Activated T-cell treated with anti-CD3 and anti-CD28 coated beads, Interleukin-2, amount 50 U/mL, for 72 hours (primary cell): ENCODE measurements around the gene GNAO1. TPM values are rescaled to one million over a fixed set of nuclear protein-coding genes. Genes with fewer than 3 reads are reported as not detected.

Experiments
- ATAC-seq, 2 donors: fragments of 150-1000 bp; cut with Tn5 transposase; replicated peaks in 1 of 2; 2 replicates each; pipeline ENCODE4 v1.10.0; 2021; ENCODE audit warnings: moderate library complexity in 2 of 2, mild to moderate bottlenecking in 1 of 2
- DNase-seq, 2 donors: peaks; one replicate each; pipeline ENCODE4 v3.0.0; 2021 to 2022; ENCODE audit warnings: mixed read lengths in 1 of 2
- H3K27ac Mint-ChIP-seq: one replicate; pipeline ENCODE4 v1.8.0; 2022; ENCODE audit warnings: mild to moderate bottlenecking, moderate library complexity, mixed read lengths
- H3K27me3 Mint-ChIP-seq: one replicate; pipeline ENCODE4 v1.8.0; 2022; ENCODE audit warnings: low read depth, mixed read lengths
- H3K36me3 Mint-ChIP-seq, 2 donors: one replicate each; pipeline ENCODE4 v1.8.0; 2022; ENCODE audit warnings: mixed read lengths in 2 of 2, mild to moderate bottlenecking in 1 of 2; ENCODE audit not compliant: insufficient read depth in 2 of 2
- H3K4me1 Mint-ChIP-seq: one replicate; pipeline ENCODE4 v1.8.0; 2022; ENCODE audit warnings: low read depth, mixed read lengths
- H3K4me3 Mint-ChIP-seq, 2 donors: one replicate each; pipeline ENCODE4 v1.8.0; 2022; ENCODE audit warnings: mild to moderate bottlenecking in 2 of 2, mixed read lengths in 2 of 2, moderate library complexity in 2 of 2
- H3K9me3 Mint-ChIP-seq, 2 donors: one replicate each; pipeline ENCODE4 v1.8.0; 2022; ENCODE audit warnings: mixed read lengths in 2 of 2
- total RNA-seq, 2 donors: library from RNA; stranded (reverse); gene quantifications; one replicate each; pipeline ENCODE4 v1.2.3, GENCODE V29; 2022

GNAO1 gene
- total RNA-seq, 2 donors from 2014 or later, result 12.2 to 21.0 TPM

DNA sequence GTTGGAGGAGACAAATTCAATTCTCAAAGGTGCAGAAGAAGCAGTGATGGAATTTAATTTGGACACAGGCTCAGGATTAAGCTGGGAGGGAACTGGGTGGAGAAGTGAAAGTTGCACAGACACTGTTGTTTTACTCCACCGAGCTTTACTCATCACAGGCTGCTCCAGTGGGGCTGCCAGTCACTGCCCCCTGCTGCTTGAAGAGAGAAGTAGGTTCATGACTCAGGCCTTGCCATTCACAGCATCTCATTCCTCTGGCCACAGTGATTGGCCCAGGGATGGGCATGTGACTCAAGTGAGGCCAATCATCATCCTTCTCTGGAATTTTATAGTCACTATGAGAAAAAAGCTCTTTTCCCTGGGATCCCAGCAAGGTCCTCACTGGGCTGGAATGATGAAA lies 11.8 kb downstream of the GNAO1 start:
- ATAC-seq, result peak; percentile 70 to 73
- no peaks in the 10 kb centered on the region for H3K9me3 Mint-ChIP-seq

DNA sequence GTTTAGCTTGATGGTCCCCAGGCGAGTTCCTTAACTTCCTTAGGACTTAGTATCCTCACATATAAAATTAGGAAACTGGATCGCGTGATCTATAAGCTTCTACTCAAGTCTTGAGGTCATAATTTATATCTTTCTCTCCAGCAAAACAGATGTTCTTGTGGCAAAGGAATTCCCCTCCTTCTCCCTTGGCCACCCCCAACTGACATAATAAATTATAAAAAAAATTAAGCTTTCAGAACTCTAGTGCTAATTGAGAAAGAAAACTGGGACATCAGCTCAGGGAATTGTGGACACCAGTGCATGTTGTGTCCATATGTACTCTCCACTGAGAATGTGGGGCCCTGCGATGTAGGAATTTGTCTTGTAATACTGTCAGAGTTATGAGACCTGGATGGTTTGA lies 13.5 kb downstream of the GNAO1 start:
- DNase-seq (no peak), ATAC-seq (no peak)
- H3K9me3 Mint-ChIP-seq, result no peaks in the 10 kb centered on the region
- no peaks in the 10 kb centered on the region for H3K4me1 Mint-ChIP-seq
- no peaks in the 10 kb centered on the region for H3K36me3 Mint-ChIP-seq
- H3K4me3 Mint-ChIP-seq, result no peak overlapping the region
- peaks cover 18% of the 10 kb centered on the region for H3K27me3 Mint-ChIP-seq
- H3K27ac Mint-ChIP-seq, result no peak overlapping the region

More for the DNA sequence above, 11.8 kb downstream of the GNAO1 start:
- peak; percentile 72 to 74 for DNase-seq
- Mint-ChIP-seq H3K4me1 (no peaks in the 10 kb centered on the region), H3K4me3 (no peak overlapping the region), H3K36me3 (no peaks in the 10 kb centered on the region), H3K27me3 (peaks cover 10% of the 10 kb centered on the region), H3K27ac (no peak overlapping the region)

DNA sequence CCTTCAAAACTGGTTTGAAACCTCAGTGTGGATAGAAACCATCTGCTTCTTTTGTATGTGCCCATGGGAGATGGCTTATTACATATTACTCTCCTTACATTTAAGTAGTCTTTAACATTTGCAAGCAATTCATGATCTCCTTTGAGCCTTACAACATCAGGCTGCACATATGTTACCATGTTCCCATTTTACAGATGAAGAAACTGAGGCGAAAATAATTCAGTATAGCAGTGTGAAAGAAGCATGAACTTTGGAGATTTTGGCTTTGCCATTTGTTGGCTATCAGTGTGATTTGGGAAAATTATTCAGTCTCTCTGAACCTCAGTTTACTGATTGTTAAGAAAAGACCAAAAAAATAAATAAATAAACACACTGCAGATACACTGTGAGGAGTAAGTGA lies 15.7 kb downstream of the GNAO1 start:
- ATAC-seq, result no peak
- H3K27ac Mint-ChIP-seq, result no peak overlapping the region
- no peak overlapping the region for H3K4me3 Mint-ChIP-seq
- no peaks in the 10 kb centered on the region for H3K4me1 Mint-ChIP-seq
- H3K36me3 Mint-ChIP-seq, result no peaks in the 10 kb centered on the region
- H3K27me3 Mint-ChIP-seq, result peaks cover 30% of the 10 kb centered on the region
- H3K9me3 Mint-ChIP-seq, result no peaks in the 10 kb centered on the region
- DNase-seq, result no peak

DNA sequence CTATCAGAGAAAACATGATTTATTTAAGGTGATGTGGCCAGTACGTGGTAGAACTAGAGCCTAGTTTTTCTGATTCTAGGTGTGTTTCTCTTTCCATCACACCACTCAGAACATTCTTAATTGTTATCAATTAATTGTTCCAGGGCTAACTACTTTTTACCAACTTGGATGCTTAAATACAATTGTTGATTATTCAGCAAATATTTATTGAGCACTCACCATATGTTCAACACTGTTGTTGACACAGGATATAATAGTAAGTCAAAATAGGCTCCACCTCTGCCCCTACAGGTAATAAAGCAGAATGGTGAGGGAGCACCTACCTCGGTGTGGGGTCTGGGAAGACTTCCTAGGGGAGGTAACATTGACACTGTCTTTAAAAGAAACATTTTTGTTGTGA lies 16.1 kb downstream of the GNAO1 start:
- no peak overlapping the region for H3K27ac Mint-ChIP-seq
- H3K4me1 Mint-ChIP-seq, result no peaks in the 10 kb centered on the region
- no peaks in the 10 kb centered on the region for H3K36me3 Mint-ChIP-seq
- DNase-seq, result no peak
- no peak for ATAC-seq
- no peak overlapping the region for H3K4me3 Mint-ChIP-seq
- peaks cover 34% of the 10 kb centered on the region for H3K27me3 Mint-ChIP-seq
- no peaks in the 10 kb centered on the region for H3K9me3 Mint-ChIP-seq

DNA sequence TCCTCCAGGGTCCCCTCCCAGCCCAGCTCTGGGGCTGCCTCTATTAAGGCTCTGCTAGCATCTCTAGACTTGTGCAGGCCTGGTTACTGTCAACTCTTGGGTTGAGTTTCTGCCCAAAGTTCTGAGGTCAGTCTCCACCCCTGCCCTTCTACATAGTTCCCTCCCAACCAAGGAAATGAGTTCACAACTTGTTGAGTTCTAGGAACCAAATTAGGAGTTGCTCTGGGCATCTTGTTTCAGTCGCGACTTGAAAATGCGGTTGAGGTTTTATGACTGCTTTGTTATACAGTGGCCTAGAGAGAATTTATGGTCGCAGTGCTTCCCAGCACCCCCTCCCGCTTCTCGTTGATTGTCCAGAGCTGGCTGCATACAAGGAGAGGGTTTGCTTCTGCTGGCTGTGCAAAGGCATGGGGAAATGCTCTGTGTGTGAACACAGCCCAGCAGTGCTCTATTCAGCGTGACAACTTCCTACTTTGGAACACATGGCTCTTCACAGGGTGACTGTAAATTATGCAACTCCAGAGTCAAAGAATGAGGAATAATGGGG lies 20.2 kb downstream of the GNAO1 start:
- H3K27me3 Mint-ChIP-seq, result peaks cover 44% of the 10 kb centered on the region
- no peak overlapping the region for H3K27ac Mint-ChIP-seq
- ATAC-seq (no peak), DNase-seq (no peak)
- H3K36me3 Mint-ChIP-seq, result no peaks in the 10 kb centered on the region
- H3K4me3 Mint-ChIP-seq, result no peak overlapping the region
- H3K4me1 Mint-ChIP-seq, result no peaks in the 10 kb centered on the region
- no peaks in the 10 kb centered on the region for H3K9me3 Mint-ChIP-seq

DNA sequence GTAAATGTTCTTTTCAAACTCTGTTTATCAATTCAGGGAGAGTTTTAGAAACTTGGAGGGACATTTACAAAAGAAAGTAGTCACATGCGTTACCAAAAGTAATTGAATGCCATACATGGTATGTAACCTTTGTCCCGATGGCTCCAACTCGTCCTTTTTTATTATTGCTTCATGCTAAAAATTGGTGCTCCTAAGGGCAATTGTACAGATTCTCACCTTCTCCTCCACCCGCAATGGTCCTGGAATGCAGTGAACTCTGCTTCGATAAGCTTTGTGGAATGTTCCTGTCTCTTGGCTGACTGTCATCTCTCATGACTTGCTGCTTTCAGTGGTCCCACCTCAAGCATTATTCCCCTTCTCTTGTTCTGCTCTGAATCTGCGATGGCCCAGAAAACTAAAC lies 20.9 kb downstream of the GNAO1 start:
- H3K4me3 Mint-ChIP-seq, result no peak overlapping the region
- H3K27me3 Mint-ChIP-seq, result peaks cover 44% of the 10 kb centered on the region
- H3K27ac Mint-ChIP-seq, result no peak overlapping the region
- H3K4me1 Mint-ChIP-seq, result no peaks in the 10 kb centered on the region
- ATAC-seq, result no peak
- H3K9me3 Mint-ChIP-seq, result no peaks in the 10 kb centered on the region
- no peak for DNase-seq
- H3K36me3 Mint-ChIP-seq, result no peaks in the 10 kb centered on the region

DNA sequence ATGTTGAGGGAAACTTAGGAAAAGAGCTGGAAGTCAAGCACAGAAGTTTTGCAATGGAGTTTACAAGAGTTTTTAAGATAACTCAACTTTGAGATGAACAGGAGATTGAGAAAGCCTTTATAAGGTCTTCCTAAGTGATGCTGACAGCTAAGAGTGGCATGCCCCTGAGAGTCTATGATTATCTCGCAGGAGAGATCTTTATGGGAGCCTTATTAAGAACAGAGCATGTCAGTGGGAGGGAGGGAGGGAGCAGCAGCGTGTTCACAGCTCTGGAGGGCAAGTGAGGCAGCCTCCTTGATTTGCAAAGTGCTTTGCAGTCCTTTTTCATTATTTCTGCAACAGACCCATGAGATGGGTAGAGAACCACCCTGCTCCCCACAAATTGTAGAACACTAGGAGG lies 30.7 kb downstream of the GNAO1 start:
- no peak overlapping the region for H3K4me3 Mint-ChIP-seq
- H3K36me3 Mint-ChIP-seq, result no peaks in the 10 kb centered on the region
- no peak overlapping the region for H3K27ac Mint-ChIP-seq
- H3K9me3 Mint-ChIP-seq, result no peaks in the 10 kb centered on the region
- DNase-seq, result no peak
- H3K4me1 Mint-ChIP-seq, result peaks cover 16% of the 10 kb centered on the region
- peaks cover 7% of the 10 kb centered on the region for H3K27me3 Mint-ChIP-seq
- ATAC-seq, result no peak

DNA sequence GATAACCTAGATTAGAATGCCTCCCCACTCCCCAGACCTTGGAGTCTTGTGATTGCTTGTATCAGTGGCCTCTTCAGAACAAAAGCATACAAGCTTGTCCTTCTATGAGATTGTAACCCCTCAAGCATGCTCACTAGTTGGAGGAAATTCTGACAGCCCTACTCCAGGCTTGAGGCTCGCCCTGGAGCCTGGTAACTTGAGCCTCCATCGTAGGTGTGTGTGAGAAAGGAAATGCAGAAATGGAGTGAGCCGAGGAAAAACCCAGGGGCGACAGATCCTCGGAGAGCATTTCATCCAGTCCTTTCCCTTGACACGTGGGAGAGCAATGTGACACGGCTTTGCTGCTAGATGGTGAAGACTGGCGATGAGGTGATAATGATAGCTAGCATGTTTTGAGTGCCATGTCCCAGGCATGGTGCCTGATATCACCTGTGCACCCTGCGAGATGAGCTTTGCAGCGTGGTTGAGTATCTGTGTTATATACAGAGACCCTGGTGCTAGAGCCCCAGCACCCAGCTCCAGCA lies 31.2 kb downstream of the GNAO1 start:
- peaks cover 21% of the 10 kb centered on the region for H3K4me1 Mint-ChIP-seq
- no peak overlapping the region for H3K27ac Mint-ChIP-seq
- H3K4me3 Mint-ChIP-seq, result no peak overlapping the region
- no peak for DNase-seq
- no peaks in the 10 kb centered on the region for H3K9me3 Mint-ChIP-seq
- H3K27me3 Mint-ChIP-seq, result peaks cover 7% of the 10 kb centered on the region
- no peaks in the 10 kb centered on the region for H3K36me3 Mint-ChIP-seq
- no peak for ATAC-seq

DNA sequence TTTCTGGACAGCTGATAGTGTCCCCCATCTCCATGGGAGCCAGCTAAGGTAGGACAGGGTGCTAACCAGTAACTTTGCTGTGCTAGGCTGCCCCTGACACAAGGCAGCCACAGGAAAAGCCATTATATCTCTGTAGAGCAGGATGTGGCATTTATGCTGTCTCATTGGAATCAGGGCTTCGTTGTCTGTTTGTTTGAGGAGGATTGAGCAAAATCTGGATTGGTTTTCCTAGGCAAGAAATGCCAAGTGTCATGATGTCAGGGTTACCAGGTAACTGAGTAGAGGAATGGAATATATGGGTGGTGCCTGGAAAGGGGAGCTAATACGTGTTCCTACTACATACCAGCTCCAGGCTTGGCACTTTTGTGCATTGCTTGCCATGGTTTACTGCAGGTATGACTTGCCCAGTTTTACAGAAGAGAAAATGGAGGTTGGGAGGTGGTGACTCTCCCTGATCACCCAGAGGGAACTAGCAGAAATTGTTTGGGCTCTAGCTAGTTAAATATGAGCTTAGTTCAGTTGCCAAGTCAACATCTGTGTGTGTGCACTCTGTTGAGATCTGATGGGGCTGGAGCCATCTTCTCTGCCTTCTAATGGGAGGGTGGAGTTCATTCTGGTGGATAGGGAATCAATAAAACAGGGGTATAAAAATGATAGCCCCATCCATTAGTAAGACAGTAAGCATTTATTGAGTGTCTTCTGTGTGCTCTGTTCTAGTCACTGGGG lies 33.9 kb downstream of the GNAO1 start:
- Mint-ChIP-seq H3K27me3 (peaks cover 7% of the 10 kb centered on the region), H3K4me3 (no peak overlapping the region), H3K27ac (no peak overlapping the region), H3K9me3 (no peaks in the 10 kb centered on the region), H3K4me1 (peaks cover 25% of the 10 kb centered on the region), H3K36me3 (no peaks in the 10 kb centered on the region)
- ATAC-seq (no peak), DNase-seq (no peak)

DNA sequence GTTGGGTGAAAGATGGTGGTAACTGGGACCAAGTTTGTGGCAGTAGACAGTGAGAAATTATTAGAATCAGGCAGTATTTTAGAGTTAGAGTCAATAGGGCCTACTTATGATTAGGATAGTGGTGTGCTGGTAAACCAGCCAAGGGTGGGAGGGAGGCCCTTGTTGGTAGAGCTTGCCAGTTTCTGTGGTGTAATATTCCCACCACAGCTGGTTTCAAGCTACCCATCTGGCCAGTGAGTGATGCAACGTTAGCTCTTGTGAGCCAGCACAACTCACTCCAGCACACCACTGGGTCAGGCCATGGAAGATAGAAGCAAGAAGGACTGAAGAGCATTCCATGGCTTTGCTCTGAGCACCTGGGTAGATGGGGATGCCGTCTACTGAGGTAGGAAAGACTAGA lies 34.9 kb downstream of the GNAO1 start:
- Mint-ChIP-seq H3K27ac (no peak overlapping the region), H3K4me1 (peaks cover 25% of the 10 kb centered on the region), H3K9me3 (no peaks in the 10 kb centered on the region), H3K4me3 (no peak overlapping the region), H3K27me3 (peaks cover 7% of the 10 kb centered on the region), H3K36me3 (no peaks in the 10 kb centered on the region)
- no peak for DNase-seq
- peak in 1 of 2 donors; percentile 37 for ATAC-seq

DNA sequence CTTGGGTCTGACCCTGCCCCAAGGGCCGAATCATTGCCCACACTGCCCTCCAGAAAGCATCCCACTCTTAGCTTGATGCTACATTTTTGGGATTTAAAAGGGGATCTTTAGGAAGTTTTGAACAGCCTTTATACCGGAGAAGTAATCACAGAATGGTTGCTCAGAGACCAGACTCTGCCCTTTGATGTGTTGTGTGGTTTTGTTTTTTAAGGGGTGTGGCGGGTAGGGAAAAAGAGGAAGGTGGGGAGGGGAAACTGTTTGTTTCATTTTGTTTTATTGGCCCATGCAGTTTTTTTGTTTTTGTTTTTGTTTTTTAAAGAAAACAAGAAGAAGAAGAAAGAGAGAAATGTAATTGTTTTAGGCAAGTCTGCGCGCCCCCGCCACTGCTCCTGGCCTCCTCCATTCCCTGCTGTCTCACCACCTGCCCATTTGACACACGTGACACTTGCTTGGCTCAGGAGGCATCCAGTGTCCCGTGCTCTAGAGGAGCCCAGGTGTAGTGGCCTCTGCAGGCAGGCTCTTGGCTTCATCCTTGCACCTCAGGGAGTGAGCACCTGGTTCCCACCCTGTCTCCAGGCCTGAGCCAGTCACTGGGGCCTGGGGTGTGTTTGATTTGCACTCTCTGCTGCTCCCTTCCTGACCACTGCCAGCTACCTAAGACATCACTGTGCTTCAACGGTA lies 35.7 kb downstream of the GNAO1 start:
- ATAC-seq, result no peak
- Mint-ChIP-seq H3K4me1 (peaks cover 25% of the 10 kb centered on the region), H3K27me3 (peaks cover 7% of the 10 kb centered on the region), H3K9me3 (no peaks in the 10 kb centered on the region), H3K4me3 (peak overlapping the region in 1 of 2 donors; percentile 11), H3K27ac (no peak overlapping the region), H3K36me3 (no peaks in the 10 kb centered on the region)
- no peak for DNase-seq

DNA sequence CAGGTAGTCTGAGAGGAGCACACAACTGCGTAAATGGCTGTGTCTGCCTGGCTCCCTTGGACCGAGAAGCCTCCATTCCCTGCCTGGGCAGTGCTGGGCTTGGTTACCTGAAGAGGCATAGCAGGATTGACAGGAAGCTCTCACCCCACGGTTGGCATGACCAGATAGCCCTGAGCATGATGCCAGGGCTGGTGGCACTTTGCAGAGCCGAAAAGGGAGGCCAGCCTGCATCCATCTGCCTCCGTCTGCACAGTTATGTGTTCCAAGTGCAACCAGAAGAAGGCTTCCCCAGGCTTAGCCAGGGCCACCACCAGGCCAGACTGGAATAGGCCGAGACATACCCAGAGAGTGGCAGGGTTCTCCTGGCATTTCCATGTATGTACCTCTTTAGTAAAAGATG lies 36.6 kb downstream of the GNAO1 start:
- Mint-ChIP-seq H3K4me1 (peaks cover 25% of the 10 kb centered on the region), H3K36me3 (no peaks in the 10 kb centered on the region), H3K9me3 (no peaks in the 10 kb centered on the region), H3K4me3 (no peak overlapping the region), H3K27me3 (peaks cover 7% of the 10 kb centered on the region), H3K27ac (no peak overlapping the region)
- no peak for ATAC-seq
- no peak for DNase-seq

DNA sequence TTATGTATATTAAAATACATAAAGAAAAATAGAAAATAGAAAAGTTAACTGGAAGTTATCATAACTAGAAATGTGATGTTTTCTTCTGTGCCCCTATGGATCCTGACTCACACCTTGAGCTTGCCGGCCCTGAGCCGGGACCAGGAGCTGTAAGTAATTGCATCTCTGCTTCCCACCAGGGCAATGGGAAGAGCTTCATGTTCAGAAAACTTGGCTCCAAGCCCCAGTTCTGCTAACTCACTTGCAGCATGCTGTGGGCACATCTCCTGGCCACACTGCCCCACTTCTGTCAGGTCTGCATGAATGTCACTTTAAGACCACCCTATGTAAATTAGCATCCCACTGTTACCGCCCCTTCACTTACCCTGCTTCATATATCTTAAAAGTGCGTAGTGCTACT lies 37.2 kb downstream of the GNAO1 start:
- H3K4me1 Mint-ChIP-seq, result peaks cover 25% of the 10 kb centered on the region
- no peak overlapping the region for H3K4me3 Mint-ChIP-seq
- no peaks in the 10 kb centered on the region for H3K9me3 Mint-ChIP-seq
- DNase-seq (no peak), ATAC-seq (no peak)
- peaks cover 7% of the 10 kb centered on the region for H3K27me3 Mint-ChIP-seq
- H3K36me3 Mint-ChIP-seq, result no peaks in the 10 kb centered on the region
- H3K27ac Mint-ChIP-seq, result no peak overlapping the region
